Vagina (tissue), 2 donors: Measurements from ENCODE around the gene TRIM46. TPM values are rescaled to one million over a fixed set of nuclear protein-coding genes. Genes with fewer than 3 reads are reported as not detected.

Experiments used
- DNase-seq, 2 donors: peaks; one replicate each; pipeline ENCODE4 v3.0.0-alpha.2; 2017; ENCODE audit errors: extremely low spot score in 2 of 2
- H3K27ac ChIP-seq: fragments of 200-600 bp; sonication (generic); one replicate; pipeline ENCODE4 v1.5.1; 2019
- H3K27me3 ChIP-seq: fragments of 200-600 bp; sonication (generic); one replicate; pipeline ENCODE4 v1.5.1; 2019
- H3K36me3 ChIP-seq, 2 donors: fragments of 200-600 bp; sonication (generic); one replicate each; pipeline ENCODE4 v1.5.1; 2017 to 2019
- H3K4me1 ChIP-seq: fragments of 200-600 bp; sonication (generic); one replicate; pipeline ENCODE4 v1.5.1; 2019
- H3K4me3 ChIP-seq, 2 donors: fragments of 200-600 bp; sonication (generic); 1 replicate in 1 of 2; 2 replicates in 1 of 2; pipeline ENCODE4 v1.5.1; 2016 to 2019
- H3K9me3 ChIP-seq: fragments of 200-600 bp; sonication (generic); one replicate; pipeline ENCODE4 v1.5.1; 2019
- CTCF ChIP-seq, 3 experiments: fragments of 450-650 bp in 2 of 3; fragments of 200-600 bp in 1 of 3; sonication (generic) in 1 of 3; IDR thresholded peaks; one replicate each; pipeline ENCODE4 v1.5.1; 2017 to 2019; ENCODE audit warnings: antibody characterized with exemption in 3 of 3, mild to moderate bottlenecking in 2 of 3, moderate library complexity in 2 of 3
- POLR2A ChIP-seq, 2 donors: fragments of 450-650 bp; IDR thresholded peaks; one replicate each; pipeline ENCODE4 v1.6.1; 2017; ENCODE audit warnings: antibody characterized with exemption in 2 of 2, mild to moderate bottlenecking in 2 of 2, moderate library complexity in 2 of 2
- POLR2AphosphoS5 ChIP-seq, 2 donors: sonication (generic); formaldehyde crosslinking; IDR thresholded peaks; one replicate each; pipeline ENCODE4 v1.9.0; 2017; ENCODE audit warnings: antibody characterized with exemption in 2 of 2, mild to moderate bottlenecking in 2 of 2, low read depth in 1 of 2; ENCODE audit not compliant: insufficient read depth in 1 of 2
- intact Hi-C: fragments of 100-400 bp; cut with DNase I; formaldehyde crosslinking; loops from one replicate; pipeline ENCODE4 v1.15.1; 2023
- total RNA-seq: library from RNA; depleted of rRNA; stranded (reverse); fragments of >200 nt; gene quantifications from one replicate; pipeline ENCODE4 v1.2.3, GENCODE V29; 2016

TRIM46 gene
- total RNA-seq, 1 donor from 2014 or later = 2.7 TPM

- Histone ChIP-seq H3K27ac (peak overlapping the region; percentile 3), H3K4me3 (peak overlapping the region; percentile 88 to 90), H3K27me3 (no peaks in the 10 kb centered on the region), H3K36me3 (peaks cover 0 to 3% of the 10 kb centered on the region in 2 donors), H3K9me3 (no peaks in the 10 kb centered on the region), H3K4me1 (peaks cover 38% of the 10 kb centered on the region)
- intact Hi-C loops = loop anchor here (5.0 kb wide), 1 partner anchor 53 kb away; no protein-coding TSS in a partner anchor
- no peak for TF ChIP-seq CTCF (IDR thresholded peaks at IDR 0.05)
- TF ChIP-seq POLR2AphosphoS5 (IDR thresholded peaks at IDR 0.05; ENCODE audit: insufficient read depth in 1 of 2, low read depth in 1 of 2) = no peak
- no peak for TF ChIP-seq POLR2A (IDR thresholded peaks at IDR 0.05)
- DNase-seq = peak; percentile 84 to 91
Observed at GRCh38 chr1:155174324-155175280, 953 bp downstream of the TRIM46 start.

DNA sequence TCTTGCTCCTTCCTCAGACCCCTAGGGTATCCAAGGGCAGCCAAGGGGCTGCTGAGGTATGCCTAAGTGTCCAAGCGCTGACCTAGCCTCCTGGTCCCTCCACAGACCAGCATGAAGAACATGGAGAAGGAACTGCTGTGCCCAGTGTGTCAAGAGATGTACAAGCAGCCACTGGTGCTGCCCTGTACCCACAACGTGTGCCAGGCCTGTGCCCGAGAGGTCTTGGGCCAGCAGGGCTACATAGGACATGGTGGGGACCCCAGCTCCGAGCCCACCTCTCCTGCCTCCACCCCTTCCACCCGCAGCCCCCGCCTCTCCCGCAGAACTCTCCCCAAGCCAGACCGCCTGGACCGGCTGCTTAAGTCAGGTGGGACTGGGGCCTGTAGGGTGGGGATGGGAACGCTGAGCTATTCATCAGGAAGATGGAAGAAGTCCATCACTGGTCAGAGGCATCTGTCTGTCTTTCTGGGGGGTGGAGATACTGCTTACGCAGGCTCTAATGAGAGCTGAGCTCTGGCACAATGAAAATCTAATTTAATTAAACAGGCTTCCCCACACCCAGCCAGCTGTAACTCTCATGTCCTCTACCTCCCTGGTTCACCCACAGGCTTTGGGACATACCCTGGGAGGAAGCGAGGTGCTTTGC is 1.8 kb downstream of the TRIM46 start:
- peak; percentile 40 to 85 for DNase-seq
- no peak for TF ChIP-seq POLR2AphosphoS5 (IDR thresholded peaks at IDR 0.05; ENCODE audit: insufficient read depth in 1 of 2, low read depth in 1 of 2)
- no peak for TF ChIP-seq POLR2A (IDR thresholded peaks at IDR 0.05)
- TF ChIP-seq CTCF (IDR thresholded peaks at IDR 0.05) = no peak
- H3K4me3 ChIP-seq = no peak overlapping the region
- no peak overlapping the region for H3K27ac ChIP-seq
- no peaks in the 10 kb centered on the region for H3K27me3 ChIP-seq
- no peaks in the 10 kb centered on the region for H3K9me3 ChIP-seq
- no peaks in the 10 kb centered on the region for H3K36me3 ChIP-seq
- peaks cover 38% of the 10 kb centered on the region for H3K4me1 ChIP-seq
- intact Hi-C loops = loop anchor here (5.0 kb wide), 1 partner anchor 52 kb away; no protein-coding TSS in a partner anchor

DNA sequence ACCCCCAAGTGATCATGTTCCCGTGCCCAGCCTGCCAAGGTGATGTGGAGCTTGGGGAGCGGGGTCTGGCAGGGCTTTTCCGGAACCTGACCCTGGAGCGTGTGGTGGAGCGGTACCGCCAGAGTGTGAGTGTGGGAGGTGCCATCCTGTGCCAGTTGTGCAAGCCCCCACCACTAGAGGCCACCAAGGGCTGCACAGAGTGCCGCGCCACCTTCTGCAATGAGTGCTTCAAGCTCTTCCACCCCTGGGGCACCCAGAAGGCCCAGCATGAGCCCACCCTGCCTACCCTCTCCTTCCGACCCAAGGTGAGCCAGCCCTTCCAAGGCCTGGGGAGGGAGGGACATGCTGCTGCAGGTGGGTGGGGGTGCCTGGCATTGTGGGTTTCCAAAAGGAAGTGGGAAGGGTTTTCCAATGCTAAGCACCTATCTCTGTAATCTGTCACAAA is 2.3 kb downstream of the TRIM46 start:
- Histone ChIP-seq H3K4me1 (peaks cover 38% of the 10 kb centered on the region), H3K36me3 (no peaks in the 10 kb centered on the region), H3K4me3 (no peak overlapping the region), H3K27me3 (no peaks in the 10 kb centered on the region), H3K9me3 (no peaks in the 10 kb centered on the region), H3K27ac (no peak overlapping the region)
- peak; percentile 43 to 84 for DNase-seq
- TF ChIP-seq CTCF (IDR thresholded peaks at IDR 0.05) (no peak), POLR2A (IDR thresholded peaks at IDR 0.05) (no peak), POLR2AphosphoS5 (IDR thresholded peaks at IDR 0.05; ENCODE audit: insufficient read depth in 1 of 2, low read depth in 1 of 2) (no peak)
- intact Hi-C loops = loop anchor here (5.0 kb wide), 1 partner anchor 51 kb away; no protein-coding TSS in a partner anchor

DNA sequence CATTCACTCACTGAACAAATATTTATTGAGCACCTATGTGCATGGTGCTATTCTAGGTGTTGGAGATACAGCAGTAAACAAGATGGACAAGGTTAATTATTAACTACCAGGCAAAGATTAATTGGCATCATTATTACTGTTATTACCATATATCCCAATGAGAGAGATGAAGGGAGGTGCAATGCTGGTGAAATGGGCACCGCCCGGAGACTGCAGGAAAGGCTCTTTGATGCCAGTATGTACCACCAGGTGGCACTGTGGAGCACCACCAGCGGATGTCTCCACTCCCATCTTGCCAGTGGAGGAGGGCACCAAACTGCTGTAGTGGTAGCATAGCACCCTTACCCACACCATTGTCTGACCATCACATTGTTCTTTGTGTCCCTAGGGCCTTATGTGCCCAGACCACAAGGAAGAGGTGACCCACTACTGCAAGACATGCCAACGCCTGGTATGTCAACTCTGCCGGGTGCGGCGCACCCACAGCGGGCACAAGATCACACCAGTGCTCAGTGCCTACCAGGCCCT is 3.0 kb downstream of the TRIM46 start:
- Histone ChIP-seq H3K27me3 (no peaks in the 10 kb centered on the region), H3K9me3 (no peaks in the 10 kb centered on the region), H3K4me1 (peaks cover 34% of the 10 kb centered on the region), H3K4me3 (no peak overlapping the region), H3K36me3 (no peaks in the 10 kb centered on the region), H3K27ac (no peak overlapping the region)
- no peak for TF ChIP-seq POLR2A (IDR thresholded peaks at IDR 0.05)
- peak; percentile 83 to 91 (median 87) for TF ChIP-seq CTCF (IDR thresholded peaks at IDR 0.05)
- peak; percentile 16 to 51 for TF ChIP-seq POLR2AphosphoS5 (IDR thresholded peaks at IDR 0.05; ENCODE audit: insufficient read depth in 1 of 2, low read depth in 1 of 2)
- intact Hi-C loops = loop anchor here (5.0 kb wide), 1 partner anchor 51 kb away; no protein-coding TSS in a partner anchor
- peak; percentile 81 to 88 for DNase-seq
